ENCODE results near the gene MAPK11. TPM values are rescaled to one million over a fixed set of nuclear protein-coding genes. Genes with fewer than 3 reads are reported as not detected.

Gene MAPK11
- total and polyA plus RNA-seq, 9 of the 15 experiments (the other 6 are each of a cell fraction or from before 2014, with no cell fraction given), result 0.06 to 14.6 (median 5.3) TPM

- TF ChIP-seq MTA2 (IDR thresholded peaks at IDR 0.05; ENCODE audit: low read depth) (no peak), E4F1 (CRISPR knock-in tag; IDR thresholded peaks at IDR 0.05; ENCODE audit: borderline replicate concordance) (no peak), VEZF1 (CRISPR knock-in tag; IDR thresholded peaks at IDR 0.05) (peak; percentile 19; the same call in 1 of the 2 replicates), ZFP1 (CRISPR knock-in tag; IDR thresholded peaks at IDR 0.05) (no peak), JUND (IDR thresholded peaks at IDR 0.05; ENCODE audit: borderline replicate concordance, low read depth, low read length) (no peak), JUND (tag; IDR thresholded peaks at IDR 0.05; ENCODE audit: borderline replicate concordance, low read depth, low read length) (no peak), ZNF444 (CRISPR knock-in tag; IDR thresholded peaks at IDR 0.05) (no peak), ZNF57 (CRISPR knock-in tag; IDR thresholded peaks at IDR 0.05) (no peak), HMG20B (CRISPR knock-in tag; IDR thresholded peaks at IDR 0.05) (no peak)
- no peaks in the 10 kb centered on the region for H3K27me3 ChIP-seq (ENCODE audit: control insufficient read depth in 2 of 2, insufficient read depth in 2 of 2, low read length in 2 of 2)
- peaks cover 34% of the 10 kb centered on the region; the same call in 1 of the 3 replicates for H3K36me3 ChIP-seq (ENCODE audit: control insufficient read depth, insufficient read depth, low read length)
- in situ Hi-C loops (cut with MboI) (loop anchor here (5.0 kb wide), 1 partner anchor 53 kb away; the partner anchor contains the start of gene DENND6B), intact Hi-C loops (cut with micrococcal nuclease) (loop anchor here (2.0 to 5.0 kb wide), 2 partner anchors 53 to 68 kb away; partner anchors contain the start of genes DENND6B and PPP6R2)
- ChIA-PET POLR2A (no interaction called here), CTCF (ENCODE audit: low intra/inter-chr PET ratio) (interaction anchor here (1.3 to 2.4 kb wide), 2 partner anchors 66 to 68 kb away, joined by 4 to 8 read pairs; partner anchors contain the start of gene PPP6R2)
- no TSS peak for BruUV-seq (replicated peaks)
- H3K4me2 ChIP-seq (ENCODE audit: insufficient read depth, low read length), result no peak overlapping the region
- WGBS (ENCODE audit: insufficient coverage, low coverage, missing lambda C conversion rate), result no CpG with 5 or more reads among the region's 7 CpGs
- H3K9ac ChIP-seq (ENCODE audit: insufficient read depth in 1 of 2, low read depth in 2 of 2, low read length in 2 of 2), result no peak overlapping the region
- no peak overlapping the region for H2AFZ ChIP-seq (ENCODE audit: low read depth, low read length)
- ATAC-seq (no peak), FAIRE-seq (no peak), DNase-seq (ENCODE audit: extremely low read depth in 1 of 4, low spot score in 3 of 4) (no peak)
- H3K4me3 ChIP-seq, result no peak overlapping the region
- no peaks in the 10 kb centered on the region for H3K79me2 ChIP-seq (ENCODE audit: control insufficient read depth, insufficient read depth, low read length)
- no peaks in the 10 kb centered on the region for H4K20me1 ChIP-seq (replicated peaks; ENCODE audit: control insufficient read depth, insufficient read depth, low read length)
- no peak overlapping the region for H3K27ac ChIP-seq (ENCODE audit: extremely low read depth, low read depth, low read length)
- no peaks in the 10 kb centered on the region for H3K9me1 ChIP-seq (ENCODE audit: control insufficient read depth, insufficient read depth, low read length)
- no peaks in the 10 kb centered on the region for H3K9me3 ChIP-seq (replicated peaks; ENCODE audit: control insufficient read depth, insufficient read depth, low read depth, low read length)
- peaks cover 0 to 54% of the 10 kb centered on the region in 2 experiments; a peak in 3 of 5 replicates for H3K4me1 ChIP-seq (replicated peaks in 1 of 2; ENCODE audit: control insufficient read depth in 2 of 2, insufficient read depth in 2 of 2, low read length in 2 of 2)
Observed at GRCh38 chr22:50274771-50275170, 4.6 kb upstream of the MAPK11 start.

Measured in K562 (cell line).